RKO (cell line): Measurements from ENCODE around the gene SNRPA.
"Not testable (repeated sequence)": the region's sequence is repeated elsewhere in the genome, so short reads cannot be mapped to it uniquely, and the experiment has no call there.

ENCODE experiments used
- DNase-seq: peaks from one replicate; pipeline ENCODE4 v3.0.0-alpha.2; 2016; ENCODE audit warnings: low spot score

SNRPA gene

GRCh38 chr19:40721936-40722661 lies 28.9 kb upstream of the SNRPA start:
- peak; percentile 45 for DNase-seq

- no peak for DNase-seq
Measured at GRCh38 chr19:40723661-40724254, 27.2 kb upstream of the SNRPA start.

GRCh38 chr19:40724315-40724714 lies 26.7 kb upstream of the SNRPA start:
- DNase-seq: no peak

GRCh38 chr19:40724855-40725254 lies 26.1 kb upstream of the SNRPA start:
- no peak for DNase-seq

GRCh38 chr19:40726279-40726678 lies 24.7 kb upstream of the SNRPA start:
- no peak for DNase-seq

- not testable (repeated sequence) for DNase-seq
Measured at GRCh38 chr19:40730065-40730464, 20.9 kb upstream of the SNRPA start.

GRCh38 chr19:40732304-40732703 lies 18.7 kb upstream of the SNRPA start:
- DNase-seq: not testable (repeated sequence)

GRCh38 chr19:40733149-40733548 lies 17.9 kb upstream of the SNRPA start:
- DNase-seq: no peak

- no peak for DNase-seq
Measured at GRCh38 chr19:40735013-40735771, 15.8 kb upstream of the SNRPA start.

GRCh38 chr19:40736661-40737060 lies 14.3 kb upstream of the SNRPA start:
- no peak for DNase-seq

- no peak for DNase-seq
Measured at GRCh38 chr19:40737102-40737644, 13.8 kb upstream of the SNRPA start.

- DNase-seq: no peak
Measured at GRCh38 chr19:40739030-40739839, 11.8 kb upstream of the SNRPA start.

- no peak for DNase-seq
Measured at GRCh38 chr19:40739871-40740703, 10.9 kb upstream of the SNRPA start.

GRCh38 chr19:40740747-40741146 lies 10.3 kb upstream of the SNRPA start:
- no peak for DNase-seq

- DNase-seq: no peak
Measured at GRCh38 chr19:40741527-40742390, 9.2 kb upstream of the SNRPA start.

GRCh38 chr19:40742477-40742876 lies 8.5 kb upstream of the SNRPA start:
- DNase-seq: no peak

- no peak for DNase-seq
Measured at GRCh38 chr19:40742886-40743285, 8.1 kb upstream of the SNRPA start.

- no peak for DNase-seq
Measured at GRCh38 chr19:40743926-40744325, 7.1 kb upstream of the SNRPA start.

- no peak for DNase-seq
Measured at GRCh38 chr19:40744554-40745401, 6.2 kb upstream of the SNRPA start.
